Coronary artery (tissue), 2 donors: ENCODE measurements around the gene MPHOSPH10.

Source experiments
- DNase-seq: peaks from one replicate; pipeline ENCODE4 v3.0.0-alpha.2; 2017; ENCODE audit warnings: low spot score
- H3K27ac ChIP-seq, 2 donors: fragments of 200-600 bp; sonication (generic); one replicate each; pipeline ENCODE4 v1.5.1; 2016 to 2019
- H3K4me3 ChIP-seq: fragments of 200-600 bp; sonication (generic); 2 replicates; pipeline ENCODE4 v1.5.1; 2016; ENCODE audit warnings: mild to moderate bottlenecking, moderate library complexity
- CTCF ChIP-seq: fragments of 200-600 bp; sonication (generic); IDR thresholded peaks from one replicate; pipeline ENCODE4 v1.5.1; 2019; ENCODE audit warnings: antibody characterized with exemption

MPHOSPH10 gene

GRCh38 chr2:71117063-71117462 is 13.4 kb upstream of the MPHOSPH10 start:
- H3K27ac ChIP-seq: no peak overlapping the region
- no peak for TF ChIP-seq CTCF
- no peak for DNase-seq
- no peak overlapping the region for H3K4me3 ChIP-seq

GRCh38 chr2:71120195-71120594 is 10.2 kb upstream of the MPHOSPH10 start:
- no peak for DNase-seq
- no peak for TF ChIP-seq CTCF
- H3K4me3 ChIP-seq: no peak overlapping the region
- H3K27ac ChIP-seq: no peak overlapping the region

GRCh38 chr2:71121479-71121878 is 9.0 kb upstream of the MPHOSPH10 start:
- no peak for TF ChIP-seq CTCF
- no peak for DNase-seq
- Histone ChIP-seq H3K27ac (no peak overlapping the region), H3K4me3 (no peak overlapping the region)

DNA sequence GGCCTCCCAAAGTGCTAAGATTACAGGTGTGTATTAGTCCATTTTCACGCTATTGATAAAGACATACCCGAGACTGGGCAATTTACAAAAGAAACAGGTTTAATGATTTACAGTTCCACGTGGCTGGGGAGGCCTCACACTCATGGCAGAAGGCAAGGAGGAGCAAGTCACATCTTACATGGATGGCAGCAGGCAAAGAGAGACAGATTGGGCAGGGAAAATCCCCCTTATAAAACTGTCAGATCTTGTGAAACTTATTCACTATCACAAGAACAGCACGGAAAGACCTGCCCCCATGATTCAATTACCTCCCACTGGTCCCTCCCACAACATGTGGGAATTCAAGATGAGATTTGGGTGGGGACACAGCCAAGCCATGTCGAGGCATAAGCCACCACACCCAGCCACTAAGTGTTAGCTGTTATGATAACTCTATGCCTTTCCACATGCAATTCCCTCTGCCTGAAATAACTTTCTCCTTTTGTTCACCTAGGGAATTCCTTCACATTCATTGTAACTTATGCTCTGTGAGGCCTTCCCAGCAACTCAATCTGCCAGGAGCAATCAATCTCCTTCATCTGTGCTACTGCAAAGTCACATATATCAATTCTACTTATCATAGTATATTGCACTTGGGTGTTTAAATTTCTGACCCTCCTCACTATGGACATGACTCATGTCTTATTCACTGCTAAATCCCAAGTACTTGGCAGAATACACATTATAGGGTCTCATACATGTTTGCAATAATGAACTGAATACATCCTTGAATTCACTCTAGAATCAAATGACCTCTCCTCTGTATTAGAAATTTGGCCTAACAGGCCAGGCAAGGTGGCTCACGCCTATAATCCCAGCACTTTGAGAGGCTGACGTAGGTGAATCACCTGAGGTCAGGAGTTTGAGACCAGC is 7.8 kb upstream of the MPHOSPH10 start:
- no peak for DNase-seq
- TF ChIP-seq CTCF: no peak
- Histone ChIP-seq H3K27ac (no peak overlapping the region), H3K4me3 (no peak overlapping the region)

- H3K27ac ChIP-seq: no peak overlapping the region
- DNase-seq: no peak
- TF ChIP-seq CTCF: no peak
- no peak overlapping the region for H3K4me3 ChIP-seq
These were observed 4.7 kb upstream of the MPHOSPH10 start for GRCh38 chr2:71125506-71126294.

- Histone ChIP-seq H3K27ac (no peak overlapping the region), H3K4me3 (no peak overlapping the region)
- no peak for DNase-seq
- TF ChIP-seq CTCF: no peak
These were observed 3.5 kb upstream of the MPHOSPH10 start for GRCh38 chr2:71126957-71127356.
